HK-2 (cell line): Measurements from ENCODE around the gene ZDHHC21.
"Not testable (repeated sequence)": the region's sequence is repeated elsewhere in the genome, so short reads cannot be mapped to it uniquely, and the experiment has no call there.

Source experiments
- DNase-seq: peaks from one replicate; pipeline ENCODE4 v3.0.0-alpha.2; 2018; ENCODE audit not compliant: unreplicated experiment

ZDHHC21 gene

GRCh38 chr9:14682616-14683015 lies 10.6 kb downstream of the ZDHHC21 start:
- not testable (repeated sequence) for DNase-seq

GRCh38 chr9:14678776-14679175 lies 14.5 kb downstream of the ZDHHC21 start:
- DNase-seq = no peak

- no peak for DNase-seq
Measured at GRCh38 chr9:14677872-14678271, 15.4 kb downstream of the ZDHHC21 start.

GRCh38 chr9:14677396-14677795 lies 15.8 kb downstream of the ZDHHC21 start:
- no peak for DNase-seq

GRCh38 chr9:14674630-14675029 lies 18.6 kb downstream of the ZDHHC21 start:
- no peak for DNase-seq

- DNase-seq = no peak
Measured at GRCh38 chr9:14671377-14671776, 21.9 kb downstream of the ZDHHC21 start.

GRCh38 chr9:14670718-14671117 lies 22.5 kb downstream of the ZDHHC21 start:
- DNase-seq = no peak

- DNase-seq = not testable (repeated sequence)
Measured at GRCh38 chr9:14664022-14664421, 29.2 kb downstream of the ZDHHC21 start.

GRCh38 chr9:14662060-14662453 lies 31.2 kb downstream of the ZDHHC21 start:
- no peak for DNase-seq

GRCh38 chr9:14661421-14662059 lies 31.7 kb downstream of the ZDHHC21 start:
- no peak for DNase-seq

- DNase-seq = no peak
Measured at GRCh38 chr9:14660721-14661120, 32.5 kb downstream of the ZDHHC21 start.

- no peak for DNase-seq
Measured at GRCh38 chr9:14654932-14655331, 38.3 kb downstream of the ZDHHC21 start.

- DNase-seq = no peak
Measured at GRCh38 chr9:14653511-14653910, 39.7 kb downstream of the ZDHHC21 start.

GRCh38 chr9:14652729-14653377 lies 40.4 kb downstream of the ZDHHC21 start:
- DNase-seq = no peak

GRCh38 chr9:14650596-14650995 lies 42.6 kb downstream of the ZDHHC21 start:
- DNase-seq = no peak

- DNase-seq = no peak
Measured at GRCh38 chr9:14645648-14646047, 47.6 kb downstream of the ZDHHC21 start.

- no peak for DNase-seq
Measured at GRCh38 chr9:14640967-14641366, 52.3 kb downstream of the ZDHHC21 start.

GRCh38 chr9:14640294-14640693 lies 52.9 kb downstream of the ZDHHC21 start:
- no peak for DNase-seq

- DNase-seq = no peak
Measured at GRCh38 chr9:14633906-14634565, 59.2 kb downstream of the ZDHHC21 start.

- no peak for DNase-seq
Measured at GRCh38 chr9:14633148-14633547, 60.1 kb downstream of the ZDHHC21 start.

GRCh38 chr9:14627513-14627912 lies 65.7 kb downstream of the ZDHHC21 start:
- no peak for DNase-seq

- no peak for DNase-seq
Measured at GRCh38 chr9:14618836-14619420, 74.3 kb downstream of the ZDHHC21 start.
